GM23338 (cell line): ENCODE data around the gene SLITRK6. TPM values are rescaled to one million over a fixed set of nuclear protein-coding genes. Genes with fewer than 3 reads are reported as not detected.

Experiments
- ATAC-seq: fragments of 200-7000 bp; cut with Tn5 transposase; 3 replicates; pipeline ENCODE4 v1.9.1; 2020
- DNase-seq: peaks from one replicate; pipeline ENCODE4 v3.0.0-alpha.2; 2015; ENCODE audit warnings: low spot score
- H2AFZ ChIP-seq: fragments of 200-600 bp; sonication (generic); 2 replicates; pipeline ENCODE4 v1.8.0; 2016; ENCODE audit warnings: antibody characterized with exemption, mild to moderate bottlenecking, moderate library complexity
- H3F3A ChIP-seq: fragments of 200-600 bp; sonication (generic); replicated peaks from 2 replicates; pipeline ENCODE4 v1.8.0; 2017; ENCODE audit warnings: antibody characterized with exemption, mixed run types, low read depth
- H3K27ac ChIP-seq: fragments of 200-600 bp; sonication (generic); 2 replicates; pipeline ENCODE4 v1.6.1; 2016; ENCODE audit warnings: low read depth
- H3K27me3 ChIP-seq: fragments of 200-600 bp; sonication (generic); 2 replicates; pipeline ENCODE4 v1.8.0; 2016; ENCODE audit warnings: mild to moderate bottlenecking, mixed run types, moderate library complexity; ENCODE audit not compliant: insufficient read depth
- H3K36me3 ChIP-seq: fragments of 200-600 bp; sonication (generic); 2 replicates; pipeline ENCODE4 v1.8.0; 2016; ENCODE audit warnings: mild to moderate bottlenecking; ENCODE audit not compliant: insufficient read depth
- H3K4me1 ChIP-seq: fragments of 200-600 bp; sonication (generic); 2 replicates; pipeline ENCODE4 v1.8.0; 2016; ENCODE audit warnings: mild to moderate bottlenecking, moderate library complexity; ENCODE audit not compliant: insufficient read depth
- H3K4me2 ChIP-seq: fragments of 200-600 bp; sonication (generic); 2 replicates; pipeline ENCODE4 v1.7.1; 2017; ENCODE audit warnings: mixed run types
- H3K4me3 ChIP-seq: fragments of 200-600 bp; sonication (generic); 2 replicates; pipeline ENCODE4 v1.6.1; 2016; ENCODE audit warnings: mixed run types
- H3K79me2 ChIP-seq: fragments of 200-600 bp; sonication (generic); replicated peaks from 2 replicates; pipeline ENCODE4 v1.8.0; 2017; ENCODE audit warnings: mild to moderate bottlenecking; ENCODE audit not compliant: insufficient read depth
- H3K9me2 ChIP-seq: fragments of 200-600 bp; sonication (generic); 2 replicates; pipeline ENCODE4 v1.8.0; 2017; ENCODE audit not compliant: insufficient read depth
- H4K20me1 ChIP-seq: fragments of 200-600 bp; sonication (generic); replicated peaks from 2 replicates; pipeline ENCODE4 v1.8.0; 2017; ENCODE audit warnings: mild to moderate bottlenecking; ENCODE audit not compliant: insufficient read depth
- H3K27ac Mint-ChIP-seq: 2 replicates; pipeline ENCODE4 v1.8.0; 2020; ENCODE audit warnings: inconsistent platforms, mild to moderate bottlenecking, moderate library complexity, mixed read lengths
- H3K27me3 Mint-ChIP-seq: 3 replicates; pipeline ENCODE4 v1.8.0; 2022; ENCODE audit warnings: low read depth, mild to moderate bottlenecking, moderate library complexity, mixed read lengths, inconsistent platforms; ENCODE audit not compliant: insufficient read depth, poor library complexity
- H3K36me3 Mint-ChIP-seq: 3 replicates; pipeline ENCODE4 v1.8.0; 2021; ENCODE audit warnings: low read depth, mild to moderate bottlenecking, inconsistent platforms, moderate library complexity, mixed read lengths
- H3K4me1 Mint-ChIP-seq: 3 replicates; pipeline ENCODE4 v1.8.0; 2020; ENCODE audit warnings: mild to moderate bottlenecking, inconsistent platforms, mixed read lengths
- H3K4me3 Mint-ChIP-seq: 3 replicates; pipeline ENCODE4 v1.8.0; 2021; ENCODE audit warnings: moderate library complexity, mild to moderate bottlenecking, inconsistent platforms, mixed read lengths
- H3K9me3 Mint-ChIP-seq: 3 replicates; pipeline ENCODE4 v1.8.0; 2020; ENCODE audit warnings: moderate library complexity, mild to moderate bottlenecking, inconsistent platforms, mixed read lengths
- CREB1 ChIP-seq: fragments of 250-450 bp; sonication (Bioruptor Pico); IDR thresholded peaks from 2 replicates; pipeline ENCODE4 v1.5.0; 2020; ENCODE audit warnings: low read depth, mild to moderate bottlenecking, moderate library complexity
- CTCF ChIP-seq, 2 experiments: fragments of 200-600 bp in 1 of 2; sonication (generic) in 1 of 2; conservative IDR thresholded peaks; 2 replicates each; pipeline versions ENCODE4 v1.5.1 to v1.6.1; 2016 to 2017; ENCODE audit warnings: antibody characterized with exemption in 2 of 2, low read depth in 2 of 2, mild to moderate bottlenecking in 2 of 2, moderate library complexity in 1 of 2
- ETS1 ChIP-seq: IDR thresholded peaks from 2 replicates; pipeline ENCODE4 v1.6.1; 2016; ENCODE audit warnings: antibody characterized with exemption
- EZH2 ChIP-seq: fragments of 200-600 bp; sonication (generic); IDR thresholded peaks from one replicate; pipeline ENCODE4 v1.8.0; 2017; ENCODE audit warnings: antibody characterized with exemption, mild to moderate bottlenecking, low read depth; ENCODE audit not compliant: unreplicated experiment
- EZH2phosphoT487 ChIP-seq: fragments of 200-600 bp; sonication (generic); IDR thresholded peaks from one replicate; pipeline ENCODE4 v1.8.1; 2018; ENCODE audit warnings: antibody characterized with exemption; ENCODE audit not compliant: unreplicated experiment
- JUNB ChIP-seq: IDR thresholded peaks from one replicate; pipeline ENCODE4 v1.6.1; 2016; ENCODE audit warnings: antibody characterized with exemption; ENCODE audit not compliant: unreplicated experiment
- NANOG ChIP-seq: IDR thresholded peaks from 2 replicates; pipeline ENCODE4 v1.6.1; 2016; ENCODE audit warnings: antibody characterized with exemption, borderline replicate concordance
- POLR2AphosphoS5 ChIP-seq: IDR thresholded peaks from 2 replicates; pipeline ENCODE4 v1.6.1; 2016; ENCODE audit warnings: antibody characterized with exemption, low read depth
- REST ChIP-seq: IDR thresholded peaks from one replicate; pipeline ENCODE4 v1.6.1; 2018; ENCODE audit warnings: antibody characterized with exemption; ENCODE audit not compliant: unreplicated experiment
- STAT1 ChIP-seq: IDR thresholded peaks from one replicate; pipeline ENCODE4 v1.6.1; 2016; ENCODE audit warnings: antibody characterized with exemption; ENCODE audit not compliant: unreplicated experiment
- ZNF114 ChIP-seq: fragments of 250-450 bp; sonication (Bioruptor Pico); IDR thresholded peaks from 2 replicates; pipeline ENCODE4 v1.5.0; 2020; ENCODE audit warnings: mild to moderate bottlenecking, moderate library complexity
- ZNF331 ChIP-seq: fragments of 250-450 bp; sonication (Bioruptor Pico); IDR thresholded peaks from 2 replicates; pipeline ENCODE4 v1.5.0; 2020; ENCODE audit warnings: low read depth, mild to moderate bottlenecking, moderate library complexity
- ZNF462 ChIP-seq: fragments of 250-450 bp; sonication (Bioruptor Pico); IDR thresholded peaks from 2 replicates; pipeline ENCODE4 v1.5.0; 2020; ENCODE audit warnings: mild to moderate bottlenecking, moderate library complexity
- polyA plus RNA-seq: library from polyadenylated mRNA; unstranded; fragments of >200 nt; fragmentation: Nextera tagmentation; extraction: Ambion mirVana; gene quantifications from 2 replicates; pipeline ENCODE4 v1.2.1, GENCODE V29; 2016
- total RNA-seq: library from RNA; depleted of rRNA; stranded (reverse); fragments of >200 nt; shearing (Covaris generic); gene quantifications from 2 replicates; pipeline ENCODE4 v1.2.3, GENCODE V29; 2014

Gene SLITRK6
- total and polyA plus RNA-seq, 2 experiments from 2014 or later, result 0.45 to 1.0 TPM

- H3K79me2 ChIP-seq, result no peaks in the 10 kb centered on the region
- peaks cover 25% of the 10 kb centered on the region for H3K4me1 ChIP-seq
- Mint-ChIP-seq H3K9me3 (no peaks in the 10 kb centered on the region), H3K27me3 (no peaks in the 10 kb centered on the region), H3K4me1 (peaks cover 30% of the 10 kb centered on the region), H3K4me3 (peak overlapping the region; percentile 48; the same call in 2 of the 3 replicates), H3K36me3 (no peaks in the 10 kb centered on the region), H3K27ac (peak overlapping the region; percentile 92)
- no peak overlapping the region for H2AFZ ChIP-seq
- TF ChIP-seq EZH2 (no peak), ZNF462 (no peak), REST (no peak), ZNF114 (CRISPR knock-in tag) (no peak), STAT1 (no peak), JUNB (no peak), CTCF (conservative IDR thresholded peaks at IDR 0.05; ENCODE audit: low read depth in 2 of 2) (no peak), NANOG (no peak), CREB1 (CRISPR knock-in tag) (no peak), EZH2phosphoT487 (no peak), ZNF331 (CRISPR knock-in tag) (no peak), POLR2AphosphoS5 (no peak), ETS1 (no peak)
- DNase-seq, result no peak
- H3K36me3 ChIP-seq, result no peaks in the 10 kb centered on the region
- no peak for ATAC-seq
- peak overlapping the region; percentile 1; the same call in 1 of the 2 replicates for H3K4me2 ChIP-seq
- no peak overlapping the region for H3K4me3 ChIP-seq
- 0 out of 2 replicates have a peak, but pooled peaks cover 5% of the 10 kb centered on the region for H3K9me2 ChIP-seq
- H3K27me3 ChIP-seq, result no peaks in the 10 kb centered on the region
- no peaks in the 10 kb centered on the region for H3F3A ChIP-seq
- peak overlapping the region; percentile 6 for H3K27ac ChIP-seq
- no peaks in the 10 kb centered on the region for H4K20me1 ChIP-seq
Measured at GRCh38 chr13:85798556-85798955, 663 bp downstream of the SLITRK6 start.
